ENCODE measurements around the gene ATF4. TPM values are rescaled to one million over a fixed set of nuclear protein-coding genes. Genes with fewer than 3 reads are reported as not detected.
"Not testable (repeated sequence)": the region's sequence is repeated elsewhere in the genome, so short reads cannot be mapped to it uniquely, and the experiment has no call there.

The ATF4 gene
- total RNA-seq, 1 experiment from 2014 or later = 238 TPM

DNA sequence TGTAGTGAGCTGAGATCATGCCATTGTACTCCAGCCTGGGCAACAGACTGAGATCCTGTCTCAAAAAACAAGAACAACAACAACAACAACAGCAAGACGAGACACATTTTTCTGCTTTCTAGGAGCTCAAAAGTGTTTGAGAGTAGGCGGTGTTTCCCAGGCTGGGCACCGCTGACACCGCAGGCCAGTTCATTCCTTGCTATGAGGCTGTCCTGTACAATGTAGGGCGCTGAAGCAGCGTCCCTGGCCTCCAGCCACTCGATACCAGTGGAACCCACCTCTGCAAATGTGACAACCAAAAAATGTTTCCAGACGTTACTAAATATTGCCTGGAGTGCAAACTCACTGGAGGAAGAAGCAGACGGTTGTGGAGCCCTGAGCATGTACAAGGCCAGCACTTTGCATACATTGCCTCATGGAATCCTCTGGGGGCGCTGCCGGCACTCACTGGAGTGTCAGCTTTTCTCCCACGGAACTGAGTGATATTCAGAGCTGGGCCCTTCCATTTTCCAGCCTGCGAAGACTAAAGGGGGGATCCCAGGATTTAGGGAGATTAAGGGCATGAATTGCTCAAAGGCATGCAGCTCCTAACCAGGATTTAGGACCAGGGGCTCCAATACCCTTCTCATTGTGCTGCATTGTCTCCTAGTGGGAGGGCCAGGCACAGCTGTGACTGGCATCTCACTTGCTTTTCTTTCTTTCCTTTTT, 24.1 kb upstream of the ATF4 start:
- H3K27ac ChIP-seq = no peak overlapping the region
- DNase-seq = peak; percentile 67 to 84
- no peaks in the 10 kb centered on the region for H3K9me3 ChIP-seq (replicated peaks)
- H3K4me3 ChIP-seq = no peak overlapping the region
- no peaks in the 10 kb centered on the region for H3K36me3 ChIP-seq
- peaks cover 4% of the 10 kb centered on the region; the same call in 1 of the 2 replicates for H3K4me1 ChIP-seq
- no peaks in the 10 kb centered on the region for H3K27me3 ChIP-seq

GRCh38 chr22:39497429-39497828, 22.9 kb upstream of the ATF4 start:
- Histone ChIP-seq H3K27ac (no peak overlapping the region), H3K4me1 (peaks cover 8% of the 10 kb centered on the region; the same call in 1 of the 2 replicates), H3K4me3 (no peak overlapping the region), H3K9me3 (replicated peaks) (no peaks in the 10 kb centered on the region), H3K36me3 (no peaks in the 10 kb centered on the region), H3K27me3 (no peaks in the 10 kb centered on the region)
- no peak for DNase-seq

DNA sequence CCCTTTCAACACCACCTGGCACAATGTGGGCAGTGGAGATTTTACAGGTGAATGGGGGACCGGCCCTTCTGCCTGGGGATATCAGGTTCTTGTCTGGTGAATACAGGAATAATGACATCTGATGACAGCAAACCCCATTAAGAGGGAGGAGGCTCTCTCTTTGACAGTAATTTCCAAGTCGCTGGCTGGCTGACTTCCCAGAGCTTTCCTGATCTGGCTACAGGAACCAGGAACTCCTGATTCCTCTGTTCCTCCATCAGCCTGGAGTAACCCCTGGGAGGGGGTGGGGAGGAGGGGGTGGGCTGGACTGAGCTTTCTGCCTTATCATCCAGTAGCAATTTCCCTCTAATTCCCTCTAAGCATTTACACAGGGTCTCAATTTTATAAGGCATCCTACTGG, 22.0 kb upstream of the ATF4 start:
- Histone ChIP-seq H3K9me3 (replicated peaks) (no peaks in the 10 kb centered on the region), H3K4me3 (no peak overlapping the region), H3K27ac (no peak overlapping the region), H3K4me1 (peaks cover 8% of the 10 kb centered on the region; the same call in 1 of the 2 replicates), H3K36me3 (no peaks in the 10 kb centered on the region), H3K27me3 (no peaks in the 10 kb centered on the region)
- DNase-seq = no peak

DNA sequence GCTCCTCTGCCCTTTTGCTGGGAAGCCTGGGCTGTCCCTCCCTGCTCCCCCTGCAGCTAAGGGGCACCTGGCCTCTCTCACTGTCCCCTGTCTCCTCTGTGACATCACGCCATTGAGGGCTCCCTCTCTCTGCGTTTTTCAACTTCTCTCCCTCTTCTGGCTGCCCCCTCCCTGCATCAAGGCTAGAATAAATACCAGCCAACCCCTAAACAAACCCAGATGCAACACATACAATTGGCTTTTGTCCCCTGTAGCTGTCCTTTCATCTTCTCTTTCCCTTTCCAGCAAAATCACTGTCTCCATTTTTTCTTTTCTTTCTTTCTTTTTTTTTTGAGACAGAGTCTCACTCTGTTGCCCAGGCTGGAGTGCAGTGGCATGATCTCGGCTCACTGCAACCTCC, 21.6 kb upstream of the ATF4 start:
- H3K27ac ChIP-seq = no peak overlapping the region
- no peak for DNase-seq
- H3K36me3 ChIP-seq = peaks cover under 1% of the 10 kb centered on the region; the same call in 1 of the 2 replicates
- H3K9me3 ChIP-seq (replicated peaks) = no peaks in the 10 kb centered on the region
- H3K4me3 ChIP-seq = no peak overlapping the region
- H3K27me3 ChIP-seq = no peaks in the 10 kb centered on the region
- peaks cover 8% of the 10 kb centered on the region; the same call in 1 of the 2 replicates for H3K4me1 ChIP-seq

GRCh38 chr22:39500101-39500500, 20.3 kb upstream of the ATF4 start:
- H3K9me3 ChIP-seq (replicated peaks) = no peaks in the 10 kb centered on the region
- peaks cover 11% of the 10 kb centered on the region for H3K36me3 ChIP-seq
- no peaks in the 10 kb centered on the region for H3K27me3 ChIP-seq
- DNase-seq = no peak
- H3K4me1 ChIP-seq = peaks cover 8% of the 10 kb centered on the region; the same call in 1 of the 2 replicates
- no peak overlapping the region for H3K27ac ChIP-seq
- H3K4me3 ChIP-seq = no peak overlapping the region

DNA sequence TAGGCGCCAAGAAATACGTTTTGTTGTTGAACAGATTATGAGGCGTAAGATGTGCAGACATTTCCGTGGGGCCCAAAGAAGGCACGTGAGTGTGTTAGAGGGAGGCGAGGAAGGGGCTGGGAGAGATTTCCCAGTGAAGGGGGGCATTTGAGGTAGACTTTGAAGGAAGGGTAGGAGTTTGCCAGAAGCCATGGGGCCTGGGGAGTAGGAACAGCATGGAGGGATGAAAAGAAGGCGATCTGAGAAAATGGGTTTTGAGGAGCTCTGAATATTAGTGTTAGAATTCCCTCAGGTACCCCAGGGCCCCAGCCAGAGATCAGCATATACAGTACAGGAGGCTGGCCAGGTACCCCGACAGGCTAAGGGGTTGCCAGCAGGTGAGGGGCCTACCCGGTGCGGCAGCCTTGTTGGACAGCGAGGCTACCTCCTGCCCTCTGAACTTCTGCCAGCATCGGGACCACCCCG, 18.7 kb upstream of the ATF4 start:
- no peaks in the 10 kb centered on the region for H3K9me3 ChIP-seq (replicated peaks)
- H3K4me3 ChIP-seq = peak overlapping the region; percentile 87
- H3K4me1 ChIP-seq = peaks cover 8% of the 10 kb centered on the region; the same call in 1 of the 2 replicates
- peaks cover 26% of the 10 kb centered on the region for H3K36me3 ChIP-seq
- no peak for DNase-seq
- H3K27ac ChIP-seq = no peak overlapping the region; the same call in 1 of the 2 replicates
- no peaks in the 10 kb centered on the region for H3K27me3 ChIP-seq

DNA sequence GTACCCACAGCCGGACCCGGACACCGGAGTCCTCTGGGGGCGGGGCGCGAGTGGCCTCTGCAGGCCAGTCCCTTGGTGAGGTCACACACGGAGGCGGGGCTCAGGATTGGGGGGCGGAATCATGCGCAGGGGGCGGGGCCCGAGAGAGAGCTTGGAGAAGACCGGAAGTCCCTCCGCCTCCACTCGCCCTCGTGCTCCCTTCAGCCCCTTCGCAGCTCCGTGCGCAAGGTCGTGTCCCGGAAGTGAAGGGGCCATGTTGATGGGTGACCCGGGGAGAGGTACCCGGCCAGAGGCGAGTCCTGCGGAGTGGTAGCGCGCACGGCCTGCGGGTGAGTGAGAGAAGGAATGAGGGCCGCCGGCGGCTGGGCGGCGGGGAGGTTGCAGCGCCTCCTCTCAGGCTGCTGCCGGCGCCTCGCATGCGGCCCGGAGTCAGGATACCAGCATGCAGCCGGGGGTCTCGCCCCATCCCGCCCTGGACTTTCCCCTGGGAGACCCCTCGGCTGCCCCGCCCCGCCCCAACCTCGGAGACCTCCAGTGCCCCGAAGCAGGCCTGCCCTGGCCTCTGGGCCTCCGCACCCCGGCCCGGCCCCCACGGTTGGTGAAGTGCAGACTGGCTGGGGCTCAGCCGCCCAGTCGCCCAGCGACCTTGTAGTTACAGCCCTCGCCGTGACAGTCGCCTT, 18.1 kb upstream of the ATF4 start, which contains the start of gene MIEF1:
Gene MIEF1, plus strand, starts transcription at position 182 of the 680 bp plus-strand sequence. CDS start 9,005 bp downstream, outside the sequence.
- H3K27me3 ChIP-seq = no peaks in the 10 kb centered on the region
- H3K4me3 ChIP-seq = peak within 1 kb of the TSS; percentile 87
- peaks cover 8% of the 10 kb centered on the region; the same call in 1 of the 2 replicates for H3K4me1 ChIP-seq
- peak within 1 kb of the TSS; percentile 57 for H3K27ac ChIP-seq
- H3K36me3 ChIP-seq = peaks cover 26% of the 10 kb centered on the region
- DNase-seq = peak; percentile 96
- H3K9me3 ChIP-seq (replicated peaks) = no peaks in the 10 kb centered on the region

- no peaks in the 10 kb centered on the region for H3K9me3 ChIP-seq (replicated peaks)
- peak overlapping the region; percentile 57 for H3K27ac ChIP-seq
- H3K4me3 ChIP-seq = peak overlapping the region; percentile 87
- no peaks in the 10 kb centered on the region for H3K27me3 ChIP-seq
- peaks cover 8% of the 10 kb centered on the region; the same call in 1 of the 2 replicates for H3K4me1 ChIP-seq
- peak; percentile 55 to 57 for DNase-seq
- peaks cover 26% of the 10 kb centered on the region for H3K36me3 ChIP-seq
Observed at GRCh38 chr22:39502789-39503409, 17.5 kb upstream of the ATF4 start.

DNA sequence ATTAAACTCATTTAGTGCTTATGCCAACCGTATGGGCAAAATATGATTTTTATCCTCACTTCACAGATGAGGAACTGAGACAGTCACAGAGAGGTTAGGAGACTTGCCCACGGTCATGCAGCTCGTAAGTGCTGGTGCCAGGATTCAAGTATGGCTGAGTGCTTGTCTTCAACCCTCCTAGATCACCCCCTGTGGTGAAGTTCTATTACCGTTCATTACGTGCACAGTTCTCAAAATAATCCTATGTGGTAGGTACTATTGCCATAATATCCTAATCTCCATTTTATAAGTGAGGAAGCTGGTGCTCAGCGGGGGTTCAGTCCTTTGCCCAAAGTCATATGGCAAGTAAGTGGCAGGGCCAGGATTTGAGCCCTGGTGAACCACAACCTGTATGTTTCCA, 16.7 kb upstream of the ATF4 start:
- Histone ChIP-seq H3K27ac (no peak overlapping the region), H3K4me1 (peaks cover 8% of the 10 kb centered on the region; the same call in 1 of the 2 replicates), H3K4me3 (no peak overlapping the region), H3K27me3 (no peaks in the 10 kb centered on the region), H3K36me3 (peaks cover 26% of the 10 kb centered on the region), H3K9me3 (replicated peaks) (no peaks in the 10 kb centered on the region)
- no peak for DNase-seq

GRCh38 chr22:39504071-39504470, 16.3 kb upstream of the ATF4 start:
- no peak overlapping the region for H3K4me3 ChIP-seq
- H3K36me3 ChIP-seq = peaks cover 26% of the 10 kb centered on the region
- no peak overlapping the region for H3K27ac ChIP-seq
- H3K4me1 ChIP-seq = peaks cover 8% of the 10 kb centered on the region; the same call in 1 of the 2 replicates
- H3K27me3 ChIP-seq = no peaks in the 10 kb centered on the region
- DNase-seq = no peak
- H3K9me3 ChIP-seq (replicated peaks) = no peaks in the 10 kb centered on the region

DNA sequence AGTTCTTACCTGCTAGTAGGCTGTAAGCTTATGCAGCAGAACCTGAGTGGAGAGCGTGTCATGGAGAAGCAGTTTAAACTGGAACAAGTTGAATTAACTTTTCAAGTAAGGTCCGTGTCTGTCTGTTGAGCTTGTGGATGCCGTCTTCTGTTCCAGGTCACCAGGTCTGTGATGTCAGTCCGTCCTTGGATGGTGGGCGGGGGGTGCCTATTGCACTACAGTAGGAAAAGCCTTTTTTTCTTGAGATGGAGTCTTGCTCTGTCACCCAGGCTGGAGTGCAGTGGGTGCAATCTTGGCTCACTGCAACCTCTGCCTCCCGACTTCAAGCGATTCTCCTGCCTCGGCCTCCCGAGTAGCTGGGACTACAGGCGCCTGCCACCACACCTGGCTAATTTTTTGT, 13.3 kb upstream of the ATF4 start:
- H3K4me1 ChIP-seq; H3K9me3 ChIP-seq (replicated peaks); H3K27me3 ChIP-seq; H3K4me3 ChIP-seq; DNase-seq; H3K27ac ChIP-seq: not testable (repeated sequence)
- H3K36me3 ChIP-seq = peaks cover 42% of the 10 kb centered on the region

- Histone ChIP-seq H3K9me3 (replicated peaks) (no peaks in the 10 kb centered on the region), H3K27ac (no peak overlapping the region), H3K4me1 (no peaks in the 10 kb centered on the region), H3K27me3 (no peaks in the 10 kb centered on the region), H3K36me3 (peaks cover 43% of the 10 kb centered on the region), H3K4me3 (no peak overlapping the region)
- no peak for DNase-seq
Observed at GRCh38 chr22:39508393-39508792, 12.0 kb upstream of the ATF4 start.

- H3K4me3 ChIP-seq = no peak overlapping the region
- no peaks in the 10 kb centered on the region for H3K4me1 ChIP-seq
- no peak overlapping the region for H3K27ac ChIP-seq
- no peaks in the 10 kb centered on the region for H3K9me3 ChIP-seq (replicated peaks)
- peaks cover 48% of the 10 kb centered on the region for H3K36me3 ChIP-seq
- no peak for DNase-seq
- no peaks in the 10 kb centered on the region for H3K27me3 ChIP-seq
Observed at GRCh38 chr22:39510529-39511149, 9.7 kb upstream of the ATF4 start.

DNA sequence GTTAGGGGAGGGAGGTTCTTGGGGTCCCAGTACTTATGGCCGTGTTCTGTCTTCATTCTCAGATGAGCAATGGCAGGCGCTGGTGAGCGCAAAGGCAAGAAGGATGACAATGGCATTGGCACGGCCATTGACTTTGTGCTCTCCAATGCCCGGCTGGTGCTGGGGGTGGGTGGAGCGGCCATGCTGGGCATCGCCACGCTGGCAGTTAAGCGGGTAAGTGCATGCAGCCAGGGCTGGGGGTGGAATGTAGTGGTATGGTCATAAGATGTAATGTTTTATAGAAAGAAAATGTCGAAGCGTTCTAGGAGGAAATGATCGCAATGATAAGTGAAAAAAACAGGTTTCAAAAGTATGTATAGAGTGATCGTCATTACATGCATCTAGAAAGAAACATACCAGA, 9.1 kb upstream of the ATF4 start:
- Histone ChIP-seq H3K27ac (no peak overlapping the region), H3K9me3 (replicated peaks) (no peaks in the 10 kb centered on the region), H3K4me3 (no peak overlapping the region), H3K4me1 (no peaks in the 10 kb centered on the region), H3K27me3 (no peaks in the 10 kb centered on the region), H3K36me3 (peaks cover 46% of the 10 kb centered on the region)
- DNase-seq = no peak
